Measurements from ENCODE around the gene FARS2. TPM values are rescaled to one million over a fixed set of nuclear protein-coding genes. Genes with fewer than 3 reads are reported as not detected.

FARS2 gene
- total and polyA plus RNA-seq, 2 experiments from 2014 or later: 9.9 to 15.4 TPM

- Histone ChIP-seq H3K27ac (no peak overlapping the region), H3K9me3 (ENCODE audit: low read depth) (no peaks in the 10 kb centered on the region), H3K36me3 (replicated peaks; ENCODE audit: insufficient read depth, low read depth) (no peaks in the 10 kb centered on the region), H2AFZ (no peak overlapping the region), H3K9me2 (replicated peaks; ENCODE audit: insufficient read depth) (no peaks in the 10 kb centered on the region), H3K4me3 (no peak overlapping the region), H3K4me2 (no peak overlapping the region), H4K20me1 (ENCODE audit: insufficient read depth, poor library complexity, severe bottlenecking) (no peaks in the 10 kb centered on the region), H3K4me1 (ENCODE audit: insufficient read depth) (no peaks in the 10 kb centered on the region), H3K79me2 (no peaks in the 10 kb centered on the region), H3K27me3 (no peaks in the 10 kb centered on the region)
- no peak for TF ChIP-seq CTCF (IDR thresholded peaks at IDR 0.05; ENCODE audit: poor library complexity)
- TF ChIP-seq EZH2 (IDR thresholded peaks at IDR 0.05; ENCODE audit: borderline replicate concordance): no peak
- TF ChIP-seq EZH2phosphoT487 (IDR thresholded peaks at IDR 0.05; ENCODE audit: low read depth, severe bottlenecking, unreplicated experiment): no peak
- DNase-seq (ENCODE audit: low spot score): no peak
- WGBS (ENCODE audit: low lambda C conversion rate, missing lambda C conversion rate): 97% methylated on average over 1 of the region's 1 CpG
These were observed 122.5 kb downstream of the FARS2 start for GRCh38 chr6:5383856-5384255.

- H3K27me3 ChIP-seq: no peaks in the 10 kb centered on the region
- no peak for DNase-seq (ENCODE audit: low spot score)
- H3K36me3 ChIP-seq (replicated peaks; ENCODE audit: insufficient read depth, low read depth): no peaks in the 10 kb centered on the region
- no peaks in the 10 kb centered on the region for H3K4me1 ChIP-seq (ENCODE audit: insufficient read depth)
- H2AFZ ChIP-seq: no peak overlapping the region
- no peaks in the 10 kb centered on the region for H3K9me3 ChIP-seq (ENCODE audit: low read depth)
- no peak overlapping the region for H3K4me2 ChIP-seq
- TF ChIP-seq CTCF (IDR thresholded peaks at IDR 0.05; ENCODE audit: poor library complexity) (no peak), EZH2 (IDR thresholded peaks at IDR 0.05; ENCODE audit: borderline replicate concordance) (no peak)
- no peak overlapping the region for H3K27ac ChIP-seq
- H3K4me3 ChIP-seq: no peak overlapping the region
- H3K79me2 ChIP-seq: no peaks in the 10 kb centered on the region
- no peaks in the 10 kb centered on the region for H3K9me2 ChIP-seq (replicated peaks; ENCODE audit: insufficient read depth)
- no peaks in the 10 kb centered on the region for H4K20me1 ChIP-seq (ENCODE audit: insufficient read depth, poor library complexity, severe bottlenecking)
- WGBS (ENCODE audit: low lambda C conversion rate, missing lambda C conversion rate): 98% methylated on average over 7 of the region's 7 CpGs
These were observed 123.0 kb downstream of the FARS2 start for GRCh38 chr6:5384276-5384675.

GRCh38 chr6:5388326-5388725 is 127.0 kb downstream of the FARS2 start:
- DNase-seq (ENCODE audit: low spot score): no peak
- Histone ChIP-seq H3K27me3 (no peaks in the 10 kb centered on the region), H4K20me1 (ENCODE audit: insufficient read depth, poor library complexity, severe bottlenecking) (no peaks in the 10 kb centered on the region), H3K79me2 (no peaks in the 10 kb centered on the region), H3K9me3 (ENCODE audit: low read depth) (no peaks in the 10 kb centered on the region), H3K36me3 (replicated peaks; ENCODE audit: insufficient read depth, low read depth) (no peaks in the 10 kb centered on the region), H3K4me3 (no peak overlapping the region), H3K27ac (no peak overlapping the region), H3K9me2 (replicated peaks; ENCODE audit: insufficient read depth) (no peaks in the 10 kb centered on the region), H3K4me2 (no peak overlapping the region), H2AFZ (no peak overlapping the region), H3K4me1 (ENCODE audit: insufficient read depth) (no peaks in the 10 kb centered on the region)
- TF ChIP-seq CTCF (IDR thresholded peaks at IDR 0.05; ENCODE audit: poor library complexity): no peak
- TF ChIP-seq EZH2 (IDR thresholded peaks at IDR 0.05; ENCODE audit: borderline replicate concordance): no peak
- TF ChIP-seq EZH2phosphoT487 (IDR thresholded peaks at IDR 0.05; ENCODE audit: low read depth, severe bottlenecking, unreplicated experiment): no peak
- WGBS (ENCODE audit: low lambda C conversion rate, missing lambda C conversion rate): 96% methylated on average over 3 of the region's 3 CpGs

Data from hepatocyte (in vitro differentiated cells).